Measurements from ENCODE around the gene HEPACAM.

- TF ChIP-seq CTCF (IDR thresholded peaks at IDR 0.05) (no peak), POLR2A (IDR thresholded peaks at IDR 0.05) (no peak), POLR2AphosphoS5 (IDR thresholded peaks at IDR 0.05; ENCODE audit: insufficient read depth in 1 of 2, low read depth in 1 of 2) (no peak)
These were observed 33.2 kb downstream of the HEPACAM start for GRCh38 chr11:124902616-124903015.

Measured in vagina (tissue), 2 donors.